SJCRH30 (cell line): ENCODE measurements around the gene TCOF1. TPM values are rescaled to one million over a fixed set of nuclear protein-coding genes. Genes with fewer than 3 reads are reported as not detected.

ENCODE experiments used
- DNase-seq, 2 experiments: peaks; one replicate each; pipeline ENCODE4 v3.0.0-alpha.2; 2015 to 2020
- H3K27ac ChIP-seq: fragments of 250-450 bp; sonication (Bioruptor Pico); 2 replicates; pipeline ENCODE4 v1.5.1; 2020; ENCODE audit warnings: mild to moderate bottlenecking, moderate library complexity
- H3K27me3 ChIP-seq: fragments of 250-450 bp; sonication (Bioruptor Pico); 2 replicates; pipeline ENCODE4 v1.5.1; 2020; ENCODE audit warnings: mild to moderate bottlenecking, moderate library complexity
- H3K36me3 ChIP-seq: fragments of 250-450 bp; sonication (Bioruptor Pico); 2 replicates; pipeline ENCODE4 v1.5.1; 2020; ENCODE audit warnings: mild to moderate bottlenecking, moderate library complexity
- H3K4me1 ChIP-seq: fragments of 250-450 bp; sonication (Bioruptor Pico); 2 replicates; pipeline ENCODE4 v1.5.1; 2020; ENCODE audit warnings: mild to moderate bottlenecking, moderate library complexity
- H3K4me3 ChIP-seq: fragments of 250-450 bp; sonication (Bioruptor Pico); 2 replicates; pipeline ENCODE4 v1.5.1; 2020; ENCODE audit warnings: mild to moderate bottlenecking, moderate library complexity
- H3K9me3 ChIP-seq: fragments of 250-450 bp; sonication (Bioruptor Pico); replicated peaks from 2 replicates; pipeline ENCODE4 v1.5.1; 2020; ENCODE audit warnings: mild to moderate bottlenecking, moderate library complexity
- total RNA-seq: library from RNA; depleted of rRNA; stranded (reverse); fragments of >200 nt; shearing (Covaris generic); gene quantifications from 2 replicates; pipeline ENCODE4 v1.2.3, GENCODE V29; 2014

Gene TCOF1
- total RNA-seq, 1 experiment from 2014 or later, result 58.9 TPM

DNA sequence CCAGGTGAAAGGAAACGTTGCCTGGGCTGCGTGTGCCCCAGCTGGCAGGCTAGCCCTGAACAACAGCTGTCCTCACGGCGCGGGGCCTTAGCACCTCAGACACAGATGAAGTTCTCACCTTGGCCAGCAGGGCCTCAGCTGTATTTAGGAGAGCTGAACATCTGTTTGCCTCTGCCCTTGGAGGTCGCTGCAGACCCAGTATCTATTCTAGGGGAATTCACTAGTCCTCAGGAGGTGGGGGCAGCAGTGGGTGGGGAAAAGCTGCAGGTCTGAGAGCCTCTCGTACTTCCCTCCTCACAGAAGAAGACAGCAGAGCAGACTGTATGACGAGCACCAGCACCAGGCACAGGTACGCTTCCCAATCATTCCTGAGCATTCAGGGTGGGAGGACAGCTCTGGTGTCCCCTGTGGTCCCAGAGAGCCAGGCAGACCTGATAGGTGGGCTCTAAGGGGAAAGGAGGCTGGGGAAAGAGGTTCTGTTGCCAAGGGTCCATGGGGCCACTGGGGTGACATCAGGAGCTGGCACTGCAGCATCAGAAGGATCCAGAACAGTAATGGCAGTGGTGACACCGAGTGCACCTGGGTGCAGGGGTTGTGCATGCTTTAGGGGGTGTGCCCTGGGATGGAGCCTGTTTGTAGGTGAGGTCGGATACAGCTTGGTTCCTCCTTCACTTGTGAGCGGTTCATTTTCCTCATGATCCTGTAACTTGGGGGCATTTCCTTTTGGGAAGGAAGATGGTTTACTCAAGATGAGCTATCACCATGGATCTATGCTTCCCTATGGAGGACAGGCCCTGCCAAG is 41.4 kb downstream of the TCOF1 start:
- Histone ChIP-seq H3K4me3 (no peak overlapping the region), H3K9me3 (no peaks in the 10 kb centered on the region), H3K4me1 (no peaks in the 10 kb centered on the region), H3K36me3 (peaks cover 32% of the 10 kb centered on the region), H3K27me3 (no peaks in the 10 kb centered on the region), H3K27ac (no peak overlapping the region)
- peak in 1 of 2 experiments; percentile 28 for DNase-seq

DNA sequence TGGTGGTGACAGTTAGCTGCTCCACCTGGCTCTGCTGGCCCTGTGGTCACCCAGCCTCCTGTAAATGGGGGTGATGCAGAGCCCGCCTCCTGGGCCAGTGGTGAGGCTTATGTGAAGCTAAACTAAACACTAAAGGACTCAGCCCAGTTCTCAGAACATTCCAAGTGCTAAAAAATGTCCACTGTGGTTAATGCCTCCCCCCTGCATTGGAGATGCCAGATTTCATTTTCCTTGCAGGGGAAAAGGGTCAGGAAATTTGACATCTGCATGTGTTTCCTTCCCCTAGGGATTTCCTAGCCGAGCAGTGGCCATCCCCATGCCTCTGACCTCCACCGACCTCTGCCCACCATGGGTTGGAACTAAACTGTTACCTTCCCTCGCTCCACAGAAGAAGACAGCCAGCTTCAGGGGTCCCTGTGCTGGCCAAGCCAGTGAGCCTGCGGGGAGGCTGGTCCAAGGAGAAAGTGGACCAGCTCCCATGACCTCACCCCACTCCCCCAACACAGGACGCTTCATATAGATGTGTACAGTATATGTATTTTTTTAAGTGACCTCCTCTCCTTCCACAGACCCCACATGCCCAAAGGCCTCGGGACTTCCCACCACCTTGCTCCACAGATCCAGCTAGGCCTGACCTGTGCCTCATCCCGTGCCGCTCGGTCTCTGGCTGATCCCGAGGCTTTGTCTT is 42.2 kb downstream of the TCOF1 start:
- Histone ChIP-seq H3K27ac (no peak overlapping the region), H3K4me1 (no peaks in the 10 kb centered on the region), H3K36me3 (peaks cover 25% of the 10 kb centered on the region), H3K9me3 (no peaks in the 10 kb centered on the region), H3K27me3 (no peaks in the 10 kb centered on the region), H3K4me3 (no peak overlapping the region)
- no peak for DNase-seq

DNA sequence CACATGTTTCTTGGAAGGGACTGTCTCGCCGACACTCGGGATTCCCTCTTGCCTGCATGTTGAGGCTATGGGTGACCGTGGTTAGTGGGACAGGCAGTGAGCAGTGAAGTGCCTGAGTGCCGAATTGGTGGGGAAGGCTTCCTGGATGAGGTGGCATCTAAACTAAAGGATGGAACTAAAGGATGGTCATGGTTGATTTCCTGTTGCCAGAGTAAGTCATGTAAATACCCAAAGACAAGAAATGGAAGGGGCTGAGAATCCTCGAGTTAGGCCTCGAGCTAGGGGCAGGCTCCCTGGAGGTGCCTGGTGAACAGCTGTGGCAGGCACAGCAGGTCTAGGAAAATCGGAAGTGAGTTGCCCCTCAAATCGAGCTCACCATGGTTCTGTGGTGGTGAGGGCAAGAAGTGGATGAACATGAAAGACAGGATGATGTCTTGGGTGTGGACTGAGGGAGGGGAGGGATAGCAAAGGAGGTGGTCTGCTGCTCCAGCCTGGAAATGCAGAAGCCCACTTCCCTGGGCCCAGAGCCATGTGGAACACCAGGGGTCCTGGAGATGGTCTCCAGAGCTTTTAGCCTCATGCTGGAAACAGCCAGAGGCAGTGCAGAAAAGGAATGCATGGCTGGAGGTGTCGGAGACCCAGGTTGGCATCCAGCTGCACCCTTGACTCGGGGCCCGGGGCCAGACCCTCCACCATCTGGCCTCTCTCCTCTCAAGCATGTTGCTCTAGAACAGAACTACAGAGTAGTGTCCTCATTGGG is 43.0 kb downstream of the TCOF1 start:
- no peak for DNase-seq
- Histone ChIP-seq H3K36me3 (peaks cover 25% of the 10 kb centered on the region), H3K4me1 (no peaks in the 10 kb centered on the region), H3K4me3 (no peak overlapping the region), H3K9me3 (no peaks in the 10 kb centered on the region), H3K27ac (no peak overlapping the region), H3K27me3 (no peaks in the 10 kb centered on the region)

DNA sequence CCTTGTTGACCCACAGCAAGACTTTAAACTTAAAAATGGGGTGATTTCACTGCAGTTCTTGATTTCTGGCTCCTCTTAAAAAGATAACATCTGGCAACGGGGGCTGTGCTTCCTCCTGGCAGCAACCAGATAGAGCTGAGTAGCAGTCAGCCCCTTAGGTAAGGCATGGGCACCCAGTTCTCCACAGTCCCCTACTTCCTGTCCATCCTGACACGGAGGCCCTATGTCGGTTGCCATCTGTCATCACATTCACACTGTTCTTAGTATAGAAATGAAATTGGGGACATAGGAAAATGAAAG is 43.5 kb downstream of the TCOF1 start:
- H3K4me1 ChIP-seq, result no peaks in the 10 kb centered on the region
- H3K36me3 ChIP-seq, result peaks cover 22% of the 10 kb centered on the region

DNA sequence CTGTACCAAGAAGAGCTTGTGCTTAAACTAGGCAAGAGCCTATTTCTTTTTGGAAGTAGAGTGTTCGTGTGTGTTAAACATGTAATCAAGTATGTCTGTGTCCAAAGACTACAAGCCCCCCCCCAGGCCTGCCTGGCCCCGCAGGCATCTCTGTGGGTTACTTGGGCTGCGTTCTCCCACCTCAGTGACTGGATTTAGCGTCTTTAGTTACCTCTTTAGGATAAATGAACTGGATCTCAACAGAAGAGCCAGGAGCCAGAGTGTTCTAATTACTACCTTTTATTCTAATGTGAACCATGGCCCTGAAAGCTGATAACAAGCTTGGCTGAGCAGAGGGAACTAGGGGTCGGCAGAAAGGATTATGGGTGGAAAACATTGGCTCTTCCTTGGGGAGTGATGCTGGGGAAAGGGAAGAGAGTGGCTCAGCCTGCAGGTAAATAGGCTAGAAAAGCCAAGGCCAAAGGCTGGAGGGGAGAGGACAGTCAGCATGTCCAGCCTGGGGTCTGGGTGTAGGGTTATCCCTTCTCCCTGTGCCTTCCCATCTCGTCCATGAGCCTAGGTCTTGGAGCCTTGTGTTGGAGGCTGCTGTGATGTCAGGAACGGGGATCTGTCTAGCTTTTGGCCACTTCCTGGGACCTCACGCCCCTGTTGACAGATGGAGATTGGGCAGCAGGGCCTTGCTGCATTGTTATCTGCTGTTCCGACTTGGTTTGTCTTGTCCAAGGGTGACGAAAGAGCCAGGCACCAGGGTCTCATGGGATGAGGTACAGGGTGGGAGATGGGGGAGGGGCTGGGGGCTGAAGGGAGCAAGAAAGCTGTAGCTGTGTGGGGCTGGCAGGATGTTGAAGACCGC is 44.1 kb downstream of the TCOF1 start:
- Histone ChIP-seq H3K4me1 (no peaks in the 10 kb centered on the region), H3K9me3 (no peaks in the 10 kb centered on the region), H3K36me3 (peaks cover 17% of the 10 kb centered on the region), H3K27me3 (no peaks in the 10 kb centered on the region), H3K4me3 (no peak overlapping the region), H3K27ac (no peak overlapping the region)
- DNase-seq, result no peak

More for the DNA sequence above, 43.5 kb downstream of the TCOF1 start:
- H3K27me3 ChIP-seq, result no peaks in the 10 kb centered on the region
- no peaks in the 10 kb centered on the region for H3K9me3 ChIP-seq
- no peak for DNase-seq
- no peak overlapping the region for H3K4me3 ChIP-seq
- H3K27ac ChIP-seq, result no peak overlapping the region

DNA sequence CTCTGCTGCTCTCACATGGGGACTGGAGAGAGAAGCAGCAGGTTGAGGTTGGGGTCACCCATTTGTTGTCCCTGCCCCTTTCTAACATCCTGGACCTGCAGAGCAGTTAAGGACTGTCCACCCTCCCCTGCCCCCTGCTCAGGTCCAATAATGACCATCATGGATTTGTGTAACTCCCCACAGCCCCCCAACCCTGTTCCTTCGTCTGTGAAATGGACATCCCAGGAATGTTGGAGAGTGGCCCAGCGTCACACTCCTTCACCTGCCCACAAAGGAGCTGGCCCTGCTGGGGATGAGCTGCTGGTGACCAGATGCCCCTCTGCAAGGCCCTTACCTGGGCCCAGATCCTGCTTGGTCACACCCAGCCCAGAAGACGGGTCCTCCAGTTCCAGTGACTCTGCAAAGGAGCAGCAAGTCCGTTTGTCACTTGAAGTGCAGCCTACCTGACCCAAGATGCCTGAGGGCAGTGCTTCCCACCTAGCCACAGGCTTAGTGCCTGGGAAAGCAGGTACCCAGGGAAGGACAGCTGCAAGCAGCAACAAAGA is 44.8 kb downstream of the TCOF1 start:
- H3K4me3 ChIP-seq, result no peak overlapping the region
- H3K9me3 ChIP-seq, result no peaks in the 10 kb centered on the region
- DNase-seq, result no peak
- H3K27ac ChIP-seq, result no peak overlapping the region
- no peaks in the 10 kb centered on the region for H3K27me3 ChIP-seq
- H3K4me1 ChIP-seq, result no peaks in the 10 kb centered on the region
- H3K36me3 ChIP-seq, result peaks cover 15% of the 10 kb centered on the region

DNA sequence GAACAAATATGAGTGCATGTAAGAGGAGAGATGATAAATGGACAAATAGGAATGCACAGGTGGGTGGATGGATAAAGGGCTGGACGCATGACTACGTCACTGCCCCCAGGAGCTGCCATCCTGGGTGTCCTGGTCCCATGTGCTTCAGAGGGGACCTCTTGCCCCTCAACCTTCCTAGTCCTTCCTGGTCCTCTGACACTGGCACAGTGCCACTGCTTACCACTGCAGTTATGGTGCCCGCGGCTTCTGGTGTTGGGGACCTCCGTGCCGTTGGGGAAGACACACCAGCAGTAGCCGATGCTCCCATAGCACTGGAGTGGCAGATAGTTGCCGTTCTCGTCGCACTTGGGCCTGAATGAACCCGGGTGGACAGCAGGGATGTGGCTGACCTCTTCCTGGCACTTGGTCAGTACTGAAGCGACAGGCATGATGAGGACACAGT is 45.4 kb downstream of the TCOF1 start:
- H3K27ac ChIP-seq, result no peak overlapping the region
- H3K27me3 ChIP-seq, result no peaks in the 10 kb centered on the region
- no peak for DNase-seq

DNA sequence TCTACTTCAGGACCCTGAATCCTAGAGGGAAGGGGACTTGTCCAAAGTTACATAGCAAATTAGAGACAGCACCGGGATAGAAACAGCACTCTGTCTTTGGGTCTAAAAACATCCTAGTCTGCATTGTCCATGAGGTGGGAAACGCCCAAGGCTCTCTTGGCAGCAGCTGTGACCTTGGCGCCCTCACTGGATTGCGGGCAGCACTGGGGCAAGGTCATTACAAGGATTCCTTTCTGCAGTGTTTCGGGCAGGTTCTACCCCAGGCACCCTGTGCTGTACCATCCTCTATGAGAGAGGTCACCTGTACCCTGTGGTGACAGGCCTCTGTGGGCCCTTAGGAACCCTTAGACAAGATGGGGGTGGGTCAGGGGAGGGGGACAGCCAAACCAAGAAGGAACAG is 46.6 kb downstream of the TCOF1 start:
- no peak for DNase-seq
- Histone ChIP-seq H3K27ac (no peak overlapping the region), H3K4me1 (no peaks in the 10 kb centered on the region), H3K27me3 (no peaks in the 10 kb centered on the region), H3K4me3 (no peak overlapping the region), H3K36me3 (peaks cover 8% of the 10 kb centered on the region), H3K9me3 (no peaks in the 10 kb centered on the region)

More for the DNA sequence above, 45.4 kb downstream of the TCOF1 start:
- Histone ChIP-seq H3K9me3 (no peaks in the 10 kb centered on the region), H3K36me3 (peaks cover 12% of the 10 kb centered on the region), H3K4me1 (no peaks in the 10 kb centered on the region), H3K4me3 (no peak overlapping the region)

DNA sequence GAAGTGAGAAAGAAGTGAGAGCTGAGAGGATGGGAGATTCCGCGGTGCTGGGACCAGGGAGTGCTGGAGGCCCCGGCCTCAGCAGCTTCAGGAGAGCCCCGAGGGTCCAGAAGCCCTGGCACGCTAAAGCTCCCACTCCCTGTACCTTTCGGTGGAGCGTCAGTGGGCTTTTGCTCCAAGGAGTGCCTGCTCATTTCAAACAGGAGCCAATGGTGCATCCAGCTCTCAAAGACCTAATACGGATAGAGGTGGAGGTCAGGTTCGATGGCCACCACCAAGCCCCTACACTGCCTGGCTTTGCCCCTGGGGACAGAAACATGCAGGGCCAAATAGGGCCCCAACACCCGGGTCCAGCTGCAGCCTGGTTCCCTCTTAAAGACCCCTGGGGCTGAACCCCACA is 47.0 kb downstream of the TCOF1 start:
- Histone ChIP-seq H3K4me1 (no peaks in the 10 kb centered on the region), H3K4me3 (no peak overlapping the region), H3K27me3 (no peaks in the 10 kb centered on the region), H3K36me3 (peaks cover 5% of the 10 kb centered on the region), H3K27ac (no peak overlapping the region), H3K9me3 (no peaks in the 10 kb centered on the region)
- no peak for DNase-seq

DNA sequence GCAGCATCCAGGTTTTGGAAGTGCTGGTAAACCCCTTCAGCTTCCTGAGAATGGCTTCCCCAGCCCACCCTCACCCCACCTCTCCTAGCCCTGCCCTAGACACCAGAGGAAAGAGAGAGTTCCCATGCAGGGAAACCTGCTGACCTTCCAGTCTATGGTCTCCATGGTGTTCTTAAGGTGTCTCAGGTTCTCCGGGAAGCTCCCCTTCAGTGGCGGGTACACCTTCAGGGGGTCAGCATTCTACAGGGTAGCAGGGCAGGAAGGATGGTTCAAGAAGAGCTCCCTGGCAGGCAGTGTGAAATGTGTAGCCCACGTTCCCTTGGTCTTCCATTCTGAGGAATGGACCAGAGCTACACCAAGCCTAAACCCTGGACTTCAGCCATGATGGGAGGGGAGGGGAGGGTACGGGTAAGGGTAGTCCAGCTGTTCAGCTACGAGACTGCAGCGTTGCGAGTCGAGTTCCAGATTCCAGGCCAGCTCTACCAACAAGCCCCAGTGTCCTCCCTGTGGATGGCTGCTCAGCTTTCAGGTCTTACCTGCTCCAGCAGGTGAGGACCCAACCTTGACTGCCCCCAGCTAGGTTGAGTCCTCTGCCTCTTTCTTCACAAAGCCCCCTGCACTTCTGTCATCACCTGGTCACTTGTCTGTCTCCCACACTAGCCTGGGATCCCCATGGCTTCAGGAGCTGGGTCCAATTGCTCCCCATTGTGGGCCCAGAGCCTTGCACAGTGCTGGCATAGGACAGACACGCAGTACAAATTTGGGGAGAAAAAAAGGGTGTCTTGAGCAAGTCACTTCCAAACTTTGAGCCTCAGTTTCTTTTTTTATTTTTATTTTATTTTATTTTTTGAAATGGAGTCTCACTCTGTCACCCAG is 47.7 kb downstream of the TCOF1 start:
- Histone ChIP-seq H3K27ac (no peak overlapping the region), H3K9me3 (no peaks in the 10 kb centered on the region), H3K36me3 (peaks cover 3% of the 10 kb centered on the region), H3K27me3 (no peaks in the 10 kb centered on the region), H3K4me1 (no peaks in the 10 kb centered on the region), H3K4me3 (no peak overlapping the region)
- DNase-seq, result no peak

DNA sequence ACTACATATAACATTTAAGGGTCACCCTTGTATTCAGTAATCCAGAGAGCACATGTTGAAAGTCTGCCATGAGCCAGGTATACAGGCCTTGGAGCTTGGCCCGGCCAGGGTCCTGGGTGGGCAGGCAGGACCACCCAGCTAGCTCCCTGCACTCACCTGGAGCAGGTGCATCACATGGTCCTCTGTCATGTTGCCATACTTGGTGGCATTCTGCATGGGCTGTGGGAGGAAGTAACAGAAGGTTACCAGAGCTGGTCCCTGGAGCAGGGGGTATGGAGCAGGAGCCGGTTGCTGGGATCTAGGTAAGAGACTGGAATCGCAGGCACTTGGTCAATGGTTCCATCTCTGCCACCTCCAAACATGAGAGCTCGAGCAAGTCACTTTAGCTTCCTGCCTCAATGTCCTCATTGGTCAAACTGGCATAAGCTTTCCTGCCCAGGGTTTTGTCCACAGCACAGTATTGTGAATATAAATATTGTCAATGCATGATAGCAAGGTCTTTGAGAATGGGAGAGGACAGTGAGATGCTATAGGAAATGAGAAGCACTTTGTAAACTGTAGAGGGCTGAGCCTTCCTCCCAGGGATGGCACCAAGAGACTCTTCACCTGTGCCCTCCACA is 48.7 kb downstream of the TCOF1 start:
- no peak for DNase-seq
- Histone ChIP-seq H3K9me3 (no peaks in the 10 kb centered on the region), H3K4me3 (no peak overlapping the region), H3K36me3 (no peaks in the 10 kb centered on the region), H3K4me1 (no peaks in the 10 kb centered on the region), H3K27ac (no peak overlapping the region), H3K27me3 (no peaks in the 10 kb centered on the region)

DNA sequence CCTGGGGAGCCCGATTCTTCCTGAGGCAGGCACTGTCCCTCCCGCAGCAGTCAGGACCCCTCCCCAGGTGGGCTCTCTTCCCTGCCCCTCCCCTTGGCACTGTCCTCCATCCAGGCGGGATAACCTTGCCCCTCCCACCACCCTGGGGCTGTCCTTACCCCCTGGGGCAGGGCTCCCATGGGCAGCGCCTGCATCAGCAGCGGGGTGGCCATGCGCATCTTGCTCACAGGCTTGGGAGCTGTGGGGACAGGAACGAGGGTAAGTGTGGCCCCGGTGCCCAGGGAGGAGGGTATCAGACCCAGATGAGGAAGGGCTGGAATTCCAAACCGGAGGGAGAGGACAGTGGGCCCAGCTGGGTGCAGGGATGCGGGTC is 49.2 kb downstream of the TCOF1 start:
- no peak for DNase-seq

DNA sequence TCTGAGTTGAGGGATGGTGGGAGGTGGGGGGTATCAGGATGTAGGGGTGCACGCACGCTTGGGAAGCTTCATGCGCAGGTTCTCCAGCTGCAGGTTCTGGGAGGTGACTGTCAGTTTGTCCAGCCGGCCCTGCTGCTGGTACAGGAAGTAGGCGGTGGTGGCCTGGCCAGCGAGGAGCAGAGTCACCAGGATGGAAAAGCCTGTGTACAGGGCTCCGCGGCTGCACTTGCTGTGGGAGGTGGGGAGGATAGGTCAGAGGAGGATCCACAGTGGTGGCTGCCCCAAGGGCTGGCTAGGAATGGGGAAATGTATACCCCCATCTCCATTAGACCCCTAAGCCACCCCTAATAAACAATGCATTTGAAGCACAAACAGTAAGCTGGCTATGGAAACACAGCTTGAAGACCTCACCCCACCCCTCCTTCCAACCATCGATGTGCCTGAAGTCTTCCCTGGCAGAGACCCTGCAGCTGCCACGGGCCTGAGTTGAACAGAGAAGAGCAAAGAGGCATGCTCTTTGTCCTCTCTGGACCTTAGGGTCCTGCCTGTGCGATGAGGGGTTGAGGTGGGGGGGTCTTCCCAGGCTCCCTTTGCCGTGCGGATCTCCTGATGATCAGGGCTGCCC is 49.7 kb downstream of the TCOF1 start:
- Histone ChIP-seq H3K27ac (no peak overlapping the region), H3K4me1 (no peaks in the 10 kb centered on the region), H3K4me3 (no peak overlapping the region), H3K36me3 (no peaks in the 10 kb centered on the region), H3K9me3 (no peaks in the 10 kb centered on the region), H3K27me3 (no peaks in the 10 kb centered on the region)
- DNase-seq, result no peak

More for the DNA sequence above, 49.2 kb downstream of the TCOF1 start:
- Histone ChIP-seq H3K27ac (no peak overlapping the region), H3K9me3 (no peaks in the 10 kb centered on the region), H3K36me3 (no peaks in the 10 kb centered on the region), H3K4me1 (no peaks in the 10 kb centered on the region), H3K4me3 (no peak overlapping the region), H3K27me3 (no peaks in the 10 kb centered on the region)
